ENCODE measurements around the gene WDR77. TPM values are rescaled to one million over a fixed set of nuclear protein-coding genes. Genes with fewer than 3 reads are reported as not detected.

The WDR77 gene
- total RNA-seq, 2 experiments from 2014 or later = 12.4 to 15.1 TPM

DNA sequence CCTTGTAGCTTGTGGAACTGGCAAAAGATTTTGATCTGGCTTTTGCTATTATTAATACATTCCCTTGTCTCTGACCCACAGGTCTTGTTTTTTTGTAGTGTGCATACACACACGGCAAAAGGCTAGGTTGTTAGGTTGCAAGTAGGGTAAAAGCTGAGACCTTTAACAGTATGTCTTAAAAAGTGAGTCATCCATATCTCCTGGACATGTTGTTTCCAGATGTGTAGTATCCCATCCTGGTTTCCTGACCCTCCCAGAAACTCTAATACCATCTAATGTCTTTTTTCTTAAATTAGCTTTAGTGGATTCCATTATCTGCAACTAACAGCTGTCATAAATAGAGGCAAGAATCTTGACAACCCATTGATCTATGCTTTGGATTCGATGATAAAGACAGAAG lies 36.2 kb downstream of the WDR77 start:
- CTCF ChIA-PET = no interaction called here

DNA sequence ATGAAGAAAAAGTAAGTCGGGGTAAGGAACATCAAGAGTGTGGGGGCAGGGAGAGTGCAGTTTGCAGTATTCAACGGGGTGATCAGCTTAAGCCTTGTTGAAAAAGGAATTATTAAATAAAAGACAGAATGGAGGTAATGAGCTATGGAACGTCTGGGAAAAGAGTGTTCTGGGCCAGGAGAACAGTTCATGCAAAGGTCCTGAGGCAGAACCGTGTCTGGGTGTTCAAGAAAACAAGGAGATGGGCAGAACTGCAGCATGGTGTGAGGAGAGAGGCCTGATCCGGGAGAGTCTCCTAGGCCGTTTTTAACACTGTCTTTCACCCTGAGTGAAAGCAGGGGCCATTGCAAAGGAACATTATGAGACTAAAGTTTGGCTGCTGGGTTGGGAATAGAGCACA lies 41.8 kb downstream of the WDR77 start:
- Mint-ChIP-seq H3K27ac (peak overlapping the region; percentile 65), H3K9me3 (no peaks in the 10 kb centered on the region), H3K4me1 (ENCODE audit: low read depth) (peaks cover 46% of the 10 kb centered on the region), H3K27me3 (no peaks in the 10 kb centered on the region), H3K4me3 (no peak overlapping the region), H3K36me3 (ENCODE audit: low read depth) (no peaks in the 10 kb centered on the region)
- CTCF ChIA-PET = no interaction called here
- no peaks in the 10 kb centered on the region for H3K36me3 ChIP-seq (ENCODE audit: insufficient read depth, low read length)
- no peak overlapping the region for H3K27ac ChIP-seq (ENCODE audit: low read depth in 1 of 2, low read length in 2 of 2)
- H3K4me3 ChIP-seq (ENCODE audit: low read length) = no peak overlapping the region
- no peak for ATAC-seq (ENCODE audit: poor library complexity)
- no peaks in the 10 kb centered on the region for H3K27me3 ChIP-seq (ENCODE audit: control insufficient read depth in 1 of 2, insufficient read depth in 2 of 2, low read length in 2 of 2)
- DNase-seq = no peak
- intact Hi-C loops (cut with DNase I, micrococcal nuclease) = loop anchor here in 1 of 2 experiments (5.0 kb wide), 1 partner anchor 40 kb away; the partner anchor contains the start of genes ATP5PB and WDR77
- H3K9me3 ChIP-seq (ENCODE audit: control insufficient read depth in 1 of 2, insufficient read depth in 1 of 2, low read length in 2 of 2) = no peaks in the 10 kb centered on the region
- peaks cover 12% of the 10 kb centered on the region for H3K4me1 ChIP-seq (ENCODE audit: insufficient read depth, low read length)
- TF ChIP-seq, protein P1, sequence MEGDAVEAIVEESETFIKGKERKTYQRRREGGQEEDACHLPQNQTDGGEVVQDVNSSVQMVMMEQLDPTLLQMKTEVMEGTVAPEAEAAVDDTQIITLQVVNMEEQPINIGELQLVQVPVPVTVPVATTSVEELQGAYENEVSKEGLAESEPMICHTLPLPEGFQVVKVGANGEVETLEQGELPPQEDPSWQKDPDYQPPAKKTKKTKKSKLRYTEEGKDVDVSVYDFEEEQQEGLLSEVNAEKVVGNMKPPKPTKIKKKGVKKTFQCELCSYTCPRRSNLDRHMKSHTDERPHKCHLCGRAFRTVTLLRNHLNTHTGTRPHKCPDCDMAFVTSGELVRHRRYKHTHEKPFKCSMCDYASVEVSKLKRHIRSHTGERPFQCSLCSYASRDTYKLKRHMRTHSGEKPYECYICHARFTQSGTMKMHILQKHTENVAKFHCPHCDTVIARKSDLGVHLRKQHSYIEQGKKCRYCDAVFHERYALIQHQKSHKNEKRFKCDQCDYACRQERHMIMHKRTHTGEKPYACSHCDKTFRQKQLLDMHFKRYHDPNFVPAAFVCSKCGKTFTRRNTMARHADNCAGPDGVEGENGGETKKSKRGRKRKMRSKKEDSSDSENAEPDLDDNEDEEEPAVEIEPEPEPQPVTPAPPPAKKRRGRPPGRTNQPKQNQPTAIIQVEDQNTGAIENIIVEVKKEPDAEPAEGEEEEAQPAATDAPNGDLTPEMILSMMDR (IDR thresholded peaks at IDR 0.05) = no peak
- POLR2A ChIA-PET = interaction anchor here (0.6 to 1.4 kb wide), 2 partner anchors 10 to 184 kb away, joined by 3 to 5 read pairs; no protein-coding TSS in a partner anchor

More for the DNA sequence above, 36.2 kb downstream of the WDR77 start:
- DNase-seq (no peak), ATAC-seq (ENCODE audit: poor library complexity) (no peak)
- peaks cover 36% of the 10 kb centered on the region for H3K36me3 Mint-ChIP-seq (ENCODE audit: low read depth)
- Histone ChIP-seq H3K27me3 (ENCODE audit: control insufficient read depth in 1 of 2, insufficient read depth in 2 of 2, low read length in 2 of 2) (no peaks in the 10 kb centered on the region), H3K9me3 (ENCODE audit: control insufficient read depth in 1 of 2, insufficient read depth in 1 of 2, low read length in 2 of 2) (no peaks in the 10 kb centered on the region), H3K27ac (ENCODE audit: low read depth in 1 of 2, low read length in 2 of 2) (no peak overlapping the region), H3K4me1 (ENCODE audit: insufficient read depth, low read length) (no peaks in the 10 kb centered on the region), H3K4me3 (ENCODE audit: low read length) (no peak overlapping the region), H3K36me3 (ENCODE audit: insufficient read depth, low read length) (peaks cover 7% of the 10 kb centered on the region)
- H3K27me3 Mint-ChIP-seq = no peaks in the 10 kb centered on the region
- TF ChIP-seq, protein P1 (IDR thresholded peaks at IDR 0.05) = no peak
- intact Hi-C loops (cut with DNase I, micrococcal nuclease) = no loop called here
- H3K4me3 Mint-ChIP-seq = no peak overlapping the region
- H3K4me1 Mint-ChIP-seq (ENCODE audit: low read depth) = no peaks in the 10 kb centered on the region
- no peak overlapping the region for H3K27ac Mint-ChIP-seq
- POLR2A ChIA-PET = interaction anchor here (0.7 to 0.9 kb wide), 2 partner anchors 45 to 157 kb away, joined by 3 read pairs; no protein-coding TSS in a partner anchor
- no peaks in the 10 kb centered on the region for H3K9me3 Mint-ChIP-seq

DNA sequence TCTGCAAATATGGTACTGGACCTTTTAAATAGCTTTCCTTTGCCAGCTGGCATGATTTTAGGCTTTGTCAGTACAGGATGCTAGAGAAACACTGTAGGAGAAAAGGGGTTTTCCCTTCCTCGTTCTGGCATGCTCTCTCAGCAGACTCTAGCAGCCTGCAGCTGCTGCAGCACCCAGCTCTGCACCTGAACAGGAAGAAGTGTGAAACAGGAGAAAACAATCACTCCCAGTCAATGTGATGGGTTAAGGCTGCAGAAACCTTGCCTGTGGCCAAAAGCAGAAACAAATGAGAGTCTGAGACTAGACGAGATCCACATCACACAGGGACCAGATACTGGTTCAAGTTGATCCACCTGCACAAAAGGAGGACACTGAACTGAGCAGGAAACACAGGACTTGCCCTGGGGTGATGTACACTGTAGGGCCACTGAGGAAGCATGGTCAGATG lies 42.7 kb downstream of the WDR77 start:
- Mint-ChIP-seq H3K27me3 (no peaks in the 10 kb centered on the region), H3K36me3 (ENCODE audit: low read depth) (no peaks in the 10 kb centered on the region), H3K4me3 (peak overlapping the region; percentile 7), H3K4me1 (ENCODE audit: low read depth) (peaks cover 50% of the 10 kb centered on the region), H3K9me3 (no peaks in the 10 kb centered on the region), H3K27ac (peak overlapping the region; percentile 65)
- Histone ChIP-seq H3K4me1 (ENCODE audit: insufficient read depth, low read length) (peaks cover 12% of the 10 kb centered on the region), H3K27ac (ENCODE audit: low read depth in 1 of 2, low read length in 2 of 2) (peak overlapping the region in 1 of 2 donors; percentile 31), H3K9me3 (ENCODE audit: control insufficient read depth in 1 of 2, insufficient read depth in 1 of 2, low read length in 2 of 2) (no peaks in the 10 kb centered on the region), H3K27me3 (ENCODE audit: control insufficient read depth in 1 of 2, insufficient read depth in 2 of 2, low read length in 2 of 2) (no peaks in the 10 kb centered on the region), H3K36me3 (ENCODE audit: insufficient read depth, low read length) (no peaks in the 10 kb centered on the region), H3K4me3 (ENCODE audit: low read length) (no peak overlapping the region)
- CTCF ChIA-PET = no interaction called here
- POLR2A ChIA-PET = interaction anchor here (0.7 to 1.5 kb wide), 8 partner anchors 27 to 224 kb away, joined by 3 to 9 read pairs (median 5); no protein-coding TSS in a partner anchor
- DNase-seq (peak; percentile 22 to 79 (median 51)), ATAC-seq (ENCODE audit: poor library complexity) (peak; percentile 99)
- intact Hi-C loops (cut with DNase I, micrococcal nuclease) = loop anchor here in 1 of 2 experiments (5.0 kb wide), 1 partner anchor 41 kb away; the partner anchor contains the start of genes ATP5PB and WDR77
- TF ChIP-seq, protein P1 (IDR thresholded peaks at IDR 0.05) = no peak
